OCI-LY1 (cell line): ENCODE measurements around the gene TWF1.

Source experiments
- EZH2 ChIP-seq: fragments of 200-600 bp; sonication (generic), shearing (Covaris generic); IDR thresholded peaks from 2 replicates; pipeline ENCODE4 v1.8.0; 2017; ENCODE audit warnings: borderline replicate concordance, mixed run types, mild to moderate bottlenecking, antibody characterized with exemption, low read length, moderate library complexity, mixed read lengths
- TF ChIP-seq, protein P1 (sequence below): fragments of 200-600 bp; sonication (generic), shearing (Covaris generic); IDR thresholded peaks from 2 replicates; pipeline ENCODE4 v1.5.1; 2017; ENCODE audit warnings: mild to moderate bottlenecking, antibody characterized with exemption, low read length, moderate library complexity, mixed read lengths

DNA sequence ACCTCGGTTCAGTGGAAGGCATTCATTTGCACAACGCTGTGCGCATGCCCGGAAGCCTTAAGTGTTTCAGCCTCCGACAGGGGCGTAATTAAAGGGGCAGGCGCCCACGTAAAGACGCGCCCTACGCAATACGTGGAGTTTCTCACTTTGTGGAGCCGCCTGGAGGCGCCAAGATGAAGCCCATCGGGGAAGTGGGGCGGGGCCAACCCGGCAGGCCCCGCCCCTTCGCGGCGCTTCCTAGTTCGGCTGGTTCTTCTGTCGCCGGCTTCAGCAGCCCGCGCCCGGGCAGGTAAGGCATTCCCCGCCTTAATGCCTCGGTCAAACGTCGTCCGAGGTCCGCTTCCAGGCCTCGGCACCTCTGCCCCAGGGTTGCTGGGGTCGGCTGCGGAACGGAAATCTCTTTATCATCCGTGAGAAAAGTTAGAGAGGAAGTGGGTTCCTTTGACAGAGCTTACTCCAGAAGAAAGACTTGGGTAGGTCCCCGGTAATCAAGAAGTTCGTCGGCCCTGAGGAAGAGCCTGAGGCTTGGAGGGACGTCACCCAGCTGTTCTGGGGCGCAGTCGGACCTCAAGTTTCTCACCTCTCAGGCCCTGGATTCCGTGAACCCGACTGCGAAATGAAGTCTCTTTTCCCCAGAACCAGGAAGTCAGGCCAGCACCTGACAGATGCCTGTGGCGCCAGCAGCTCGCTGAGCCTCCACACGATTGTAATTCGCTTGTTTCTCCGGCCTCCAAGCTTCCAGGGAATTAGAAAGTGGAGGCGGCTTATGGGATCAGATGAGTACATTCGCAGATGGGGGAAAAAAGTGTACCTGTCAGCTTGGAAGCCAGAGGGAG, 47.2 kb downstream of the TWF1 start, which contains the start of the genes IRAK4 and PUS7L:
- TF ChIP-seq, protein P1, sequence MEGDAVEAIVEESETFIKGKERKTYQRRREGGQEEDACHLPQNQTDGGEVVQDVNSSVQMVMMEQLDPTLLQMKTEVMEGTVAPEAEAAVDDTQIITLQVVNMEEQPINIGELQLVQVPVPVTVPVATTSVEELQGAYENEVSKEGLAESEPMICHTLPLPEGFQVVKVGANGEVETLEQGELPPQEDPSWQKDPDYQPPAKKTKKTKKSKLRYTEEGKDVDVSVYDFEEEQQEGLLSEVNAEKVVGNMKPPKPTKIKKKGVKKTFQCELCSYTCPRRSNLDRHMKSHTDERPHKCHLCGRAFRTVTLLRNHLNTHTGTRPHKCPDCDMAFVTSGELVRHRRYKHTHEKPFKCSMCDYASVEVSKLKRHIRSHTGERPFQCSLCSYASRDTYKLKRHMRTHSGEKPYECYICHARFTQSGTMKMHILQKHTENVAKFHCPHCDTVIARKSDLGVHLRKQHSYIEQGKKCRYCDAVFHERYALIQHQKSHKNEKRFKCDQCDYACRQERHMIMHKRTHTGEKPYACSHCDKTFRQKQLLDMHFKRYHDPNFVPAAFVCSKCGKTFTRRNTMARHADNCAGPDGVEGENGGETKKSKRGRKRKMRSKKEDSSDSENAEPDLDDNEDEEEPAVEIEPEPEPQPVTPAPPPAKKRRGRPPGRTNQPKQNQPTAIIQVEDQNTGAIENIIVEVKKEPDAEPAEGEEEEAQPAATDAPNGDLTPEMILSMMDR: peak; percentile 32; the same call in 1 of the 2 replicates
- no peak for TF ChIP-seq EZH2
